ENCODE results near the gene TAF4B.
"Not testable (repeated sequence)": the region's sequence is repeated elsewhere in the genome, so short reads cannot be mapped to it uniquely, and the experiment has no call there.

The TAF4B gene

GRCh38 chr18:26429535-26430226, 203.4 kb downstream of the TAF4B start:
- no peak for DNase-seq (ENCODE audit: low spot score)

- DNase-seq (ENCODE audit: low spot score) = no peak
These were observed 206.6 kb downstream of the TAF4B start for GRCh38 chr18:26432651-26433424.

- no peak for DNase-seq (ENCODE audit: low spot score)
These were observed 208.6 kb downstream of the TAF4B start for GRCh38 chr18:26434887-26435286.

- no peak for DNase-seq (ENCODE audit: low spot score)
These were observed 209.3 kb downstream of the TAF4B start for GRCh38 chr18:26435415-26436095.

GRCh38 chr18:26436176-26437051, 210.2 kb downstream of the TAF4B start:
- no peak for DNase-seq (ENCODE audit: low spot score)

GRCh38 chr18:26437634-26438033, 211.4 kb downstream of the TAF4B start:
- not testable (repeated sequence) for DNase-seq (ENCODE audit: low spot score)

- DNase-seq (ENCODE audit: low spot score) = no peak
These were observed 212.7 kb downstream of the TAF4B start for GRCh38 chr18:26438980-26439379.

- no peak for DNase-seq (ENCODE audit: low spot score)
These were observed 213.3 kb downstream of the TAF4B start for GRCh38 chr18:26439537-26439936.

- DNase-seq (ENCODE audit: low spot score) = no peak
These were observed 214.4 kb downstream of the TAF4B start for GRCh38 chr18:26440644-26441043.

Data from HuH-7.5 (cell line).